ENCODE data around the gene EPAS1. TPM values are rescaled to one million over a fixed set of nuclear protein-coding genes. Genes with fewer than 3 reads are reported as not detected.

Gene EPAS1
- total and polyA plus RNA-seq, 2 experiments from 2014 or later: 1.4 to 4.8 TPM

DNA sequence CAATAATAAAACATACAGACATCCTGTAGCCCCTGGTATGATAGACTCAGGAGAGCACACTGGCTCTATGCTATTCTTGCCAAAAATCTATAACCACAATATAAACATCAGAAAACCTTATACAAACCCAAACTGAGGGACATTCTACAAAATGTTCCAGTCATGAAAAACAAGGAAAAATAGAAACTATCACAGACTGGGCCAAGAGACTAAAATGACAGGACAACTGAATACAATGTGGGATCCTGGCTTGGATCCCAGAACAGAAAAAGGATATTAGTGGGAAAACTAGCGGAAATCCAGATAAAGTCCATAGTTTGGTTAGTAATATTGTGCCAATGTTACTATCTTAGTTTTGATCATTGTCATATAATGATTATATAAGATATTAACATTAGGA, 29.6 kb upstream of the EPAS1 start:
- Histone ChIP-seq H3K27me3 (no peaks in the 10 kb centered on the region), H3K27ac (no peak overlapping the region), H3K36me3 (no peaks in the 10 kb centered on the region), H3K4me1 (ENCODE audit: low read depth) (no peaks in the 10 kb centered on the region), H3K9me3 (ENCODE audit: low read depth) (no peaks in the 10 kb centered on the region), H3K4me3 (no peak overlapping the region)
- TF ChIP-seq, protein P1, sequence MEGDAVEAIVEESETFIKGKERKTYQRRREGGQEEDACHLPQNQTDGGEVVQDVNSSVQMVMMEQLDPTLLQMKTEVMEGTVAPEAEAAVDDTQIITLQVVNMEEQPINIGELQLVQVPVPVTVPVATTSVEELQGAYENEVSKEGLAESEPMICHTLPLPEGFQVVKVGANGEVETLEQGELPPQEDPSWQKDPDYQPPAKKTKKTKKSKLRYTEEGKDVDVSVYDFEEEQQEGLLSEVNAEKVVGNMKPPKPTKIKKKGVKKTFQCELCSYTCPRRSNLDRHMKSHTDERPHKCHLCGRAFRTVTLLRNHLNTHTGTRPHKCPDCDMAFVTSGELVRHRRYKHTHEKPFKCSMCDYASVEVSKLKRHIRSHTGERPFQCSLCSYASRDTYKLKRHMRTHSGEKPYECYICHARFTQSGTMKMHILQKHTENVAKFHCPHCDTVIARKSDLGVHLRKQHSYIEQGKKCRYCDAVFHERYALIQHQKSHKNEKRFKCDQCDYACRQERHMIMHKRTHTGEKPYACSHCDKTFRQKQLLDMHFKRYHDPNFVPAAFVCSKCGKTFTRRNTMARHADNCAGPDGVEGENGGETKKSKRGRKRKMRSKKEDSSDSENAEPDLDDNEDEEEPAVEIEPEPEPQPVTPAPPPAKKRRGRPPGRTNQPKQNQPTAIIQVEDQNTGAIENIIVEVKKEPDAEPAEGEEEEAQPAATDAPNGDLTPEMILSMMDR (IDR thresholded peaks at IDR 0.05; ENCODE audit: low read depth, low read length): no peak
- peak in 1 of 2 donors; percentile 61 for DNase-seq (ENCODE audit: low read depth in 1 of 2, low spot score in 1 of 2)

DNA sequence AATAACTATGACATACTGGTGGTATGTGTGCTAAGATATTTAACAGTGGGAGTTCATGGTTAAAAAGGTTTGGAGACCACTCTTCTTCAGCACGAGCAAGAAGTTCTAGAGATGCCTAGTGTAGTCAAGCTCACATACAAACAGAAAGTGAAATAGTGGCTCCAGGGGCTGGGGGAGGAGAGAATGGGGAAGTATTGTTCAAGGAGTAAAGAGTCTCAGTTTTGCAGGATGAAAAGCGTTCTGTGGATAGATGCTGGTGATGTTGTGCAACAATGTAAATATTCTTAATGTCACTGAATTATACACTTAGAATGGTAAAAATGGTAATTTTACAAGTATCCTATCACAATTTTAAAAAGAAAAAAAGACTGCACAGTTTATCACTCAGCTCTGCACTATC, 29.0 kb upstream of the EPAS1 start:
- Histone ChIP-seq H3K4me3 (no peak overlapping the region), H3K27me3 (no peaks in the 10 kb centered on the region), H3K4me1 (ENCODE audit: low read depth) (no peaks in the 10 kb centered on the region), H3K9me3 (ENCODE audit: low read depth) (no peaks in the 10 kb centered on the region), H3K27ac (no peak overlapping the region), H3K36me3 (no peaks in the 10 kb centered on the region)
- peak in 1 of 2 donors; percentile 70 for DNase-seq (ENCODE audit: low read depth in 1 of 2, low spot score in 1 of 2)
- TF ChIP-seq, protein P1 (IDR thresholded peaks at IDR 0.05; ENCODE audit: low read depth, low read length): no peak

DNA sequence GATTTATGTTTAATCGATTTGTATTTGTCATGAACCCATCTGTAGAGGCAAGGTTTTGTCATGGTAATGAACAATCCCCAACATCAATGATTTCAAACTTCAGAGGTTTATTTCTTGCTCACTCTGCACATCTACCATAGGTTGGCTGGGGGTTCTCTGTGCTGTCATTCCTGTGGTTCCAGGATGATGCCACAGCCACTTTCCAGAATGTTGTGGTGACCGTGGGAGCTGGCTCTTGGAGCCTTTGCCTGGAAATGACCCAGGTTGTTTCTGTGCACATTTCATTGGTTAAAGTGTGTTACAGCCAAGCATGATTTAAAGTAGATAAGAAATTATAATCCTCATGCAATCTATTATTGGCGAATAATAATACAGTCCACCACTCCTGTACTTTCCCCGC, 28.2 kb upstream of the EPAS1 start:
- Histone ChIP-seq H3K27ac (no peak overlapping the region), H3K27me3 (no peaks in the 10 kb centered on the region), H3K36me3 (no peaks in the 10 kb centered on the region), H3K4me3 (no peak overlapping the region), H3K9me3 (ENCODE audit: low read depth) (no peaks in the 10 kb centered on the region), H3K4me1 (ENCODE audit: low read depth) (no peaks in the 10 kb centered on the region)
- DNase-seq (ENCODE audit: low read depth in 1 of 2, low spot score in 1 of 2): peak in 1 of 2 donors; percentile 82
- TF ChIP-seq, protein P1 (IDR thresholded peaks at IDR 0.05; ENCODE audit: low read depth, low read length): no peak

DNA sequence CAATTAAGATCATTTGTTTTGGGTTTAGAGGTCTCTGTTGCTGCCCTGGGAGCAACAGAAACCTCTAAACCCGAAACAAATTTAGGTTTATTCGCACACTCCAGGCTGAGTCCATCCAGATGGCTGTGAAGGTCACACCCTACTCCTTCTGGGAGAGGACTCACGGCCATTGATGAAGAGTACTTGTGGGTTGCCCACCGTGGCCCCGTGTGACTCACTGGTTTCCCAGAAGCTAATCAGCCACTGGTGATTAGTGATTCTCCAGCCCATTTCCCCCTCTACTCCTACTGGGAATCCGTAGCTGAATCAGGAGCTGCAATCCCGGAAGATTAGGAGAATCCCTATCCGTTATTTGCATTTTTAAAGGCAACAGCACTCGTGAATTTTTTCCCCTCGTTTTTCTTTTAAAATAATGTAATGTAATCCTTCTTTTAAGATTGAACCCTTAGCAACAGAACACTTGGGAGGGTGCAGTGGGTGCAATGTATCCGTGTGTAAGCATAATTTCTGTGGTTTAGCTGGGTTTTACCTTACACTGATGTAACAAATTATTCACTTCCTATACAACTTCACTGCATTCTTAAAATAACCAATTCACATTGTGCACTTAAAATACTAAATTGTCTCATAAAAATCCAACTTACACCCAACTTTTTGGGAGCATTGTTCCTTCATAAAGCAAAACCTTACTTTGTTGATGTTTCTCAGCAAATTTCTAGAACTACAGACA, 27.5 kb upstream of the EPAS1 start:
- H3K36me3 ChIP-seq: no peaks in the 10 kb centered on the region
- H3K4me3 ChIP-seq: no peak overlapping the region
- H3K4me1 ChIP-seq (ENCODE audit: low read depth): no peaks in the 10 kb centered on the region
- no peaks in the 10 kb centered on the region for H3K9me3 ChIP-seq (ENCODE audit: low read depth)
- H3K27me3 ChIP-seq: no peaks in the 10 kb centered on the region
- TF ChIP-seq, protein P1 (IDR thresholded peaks at IDR 0.05; ENCODE audit: low read depth, low read length): no peak
- no peak overlapping the region for H3K27ac ChIP-seq
- DNase-seq (ENCODE audit: low read depth in 1 of 2, low spot score in 1 of 2): peak in 1 of 2 donors; percentile 74

DNA sequence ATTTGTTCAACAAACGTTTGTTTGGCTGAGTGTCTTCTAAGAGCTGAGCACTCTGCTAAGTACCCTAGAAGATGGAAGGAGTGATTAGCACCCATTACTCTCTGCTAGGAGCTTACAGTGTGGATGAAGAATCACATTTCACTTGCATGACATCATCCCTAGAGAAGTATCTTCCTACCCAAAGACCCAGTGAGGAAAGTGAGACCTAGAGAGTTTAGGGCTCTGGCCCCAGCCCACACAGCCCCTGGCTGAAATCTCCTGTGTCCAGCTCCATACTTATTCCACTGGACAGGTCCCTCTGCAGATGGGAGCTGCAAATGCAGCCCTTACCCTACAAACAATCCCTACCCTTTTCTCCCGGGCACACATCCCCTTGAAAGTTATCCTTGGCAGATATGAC, 26.8 kb upstream of the EPAS1 start:
- H3K27me3 ChIP-seq: no peaks in the 10 kb centered on the region
- H3K9me3 ChIP-seq (ENCODE audit: low read depth): no peaks in the 10 kb centered on the region
- no peak overlapping the region for H3K27ac ChIP-seq
- no peak for DNase-seq (ENCODE audit: low read depth in 1 of 2, low spot score in 1 of 2)
- H3K36me3 ChIP-seq: no peaks in the 10 kb centered on the region
- no peak overlapping the region for H3K4me3 ChIP-seq
- TF ChIP-seq, protein P1 (IDR thresholded peaks at IDR 0.05; ENCODE audit: low read depth, low read length): no peak
- H3K4me1 ChIP-seq (ENCODE audit: low read depth): no peaks in the 10 kb centered on the region

Data from cardiac muscle cell (in vitro differentiated cells and primary cell).